Stimulated activated naive B cell treated with anti-CD40 and anti-IgM and Interleukin-4, amounts not matched to agents 10 μg/mL and 1 μg/mL and 100 μg/mL, for 72 hours (primary cell): ENCODE results near the gene HEMK1.

Source experiments
- ATAC-seq, 2 donors: fragments of 150-1000 bp; cut with Tn5 transposase; replicated peaks; 2 replicates each; pipeline ENCODE4 v1.10.0; 2021; ENCODE audit warnings: moderate library complexity in 1 of 2
- DNase-seq: peaks from one replicate; pipeline ENCODE4 v3.0.0; 2021
- H3K27ac Mint-ChIP-seq: one replicate; pipeline ENCODE4 v1.8.0; 2022; ENCODE audit warnings: mild to moderate bottlenecking, mixed read lengths
- H3K27me3 Mint-ChIP-seq, 2 donors: one replicate each; pipeline ENCODE4 v1.8.0; 2022; ENCODE audit warnings: mixed read lengths in 2 of 2
- H3K36me3 Mint-ChIP-seq, 2 donors: one replicate each; pipeline ENCODE4 v1.8.0; 2022; ENCODE audit warnings: mixed read lengths in 2 of 2, mild to moderate bottlenecking in 1 of 2
- H3K4me1 Mint-ChIP-seq, 2 donors: one replicate each; pipeline ENCODE4 v1.8.0; 2022; ENCODE audit warnings: mixed read lengths in 2 of 2, mild to moderate bottlenecking in 1 of 2
- H3K4me3 Mint-ChIP-seq, 2 donors: one replicate each; pipeline ENCODE4 v1.8.0; 2022; ENCODE audit warnings: mild to moderate bottlenecking in 2 of 2, mixed read lengths in 2 of 2, moderate library complexity in 1 of 2
- H3K9me3 Mint-ChIP-seq, 2 donors: one replicate each; pipeline ENCODE4 v1.8.0; 2022; ENCODE audit warnings: mixed read lengths in 2 of 2, mild to moderate bottlenecking in 1 of 2

The HEMK1 gene

GRCh38 chr3:50591196-50591741, 21.9 kb downstream of the HEMK1 start:
- Mint-ChIP-seq H3K27me3 (no peaks in the 10 kb centered on the region), H3K4me1 (peaks cover 45 to 82% of the 10 kb centered on the region in 2 donors), H3K27ac (peak overlapping the region; percentile 98), H3K36me3 (peaks cover 18 to 21% of the 10 kb centered on the region in 2 donors), H3K4me3 (peak overlapping the region; percentile 63 to 65), H3K9me3 (no peaks in the 10 kb centered on the region)
- DNase-seq (no peak), ATAC-seq (peak; percentile 4 to 12)

GRCh38 chr3:50592568-50592967, 23.2 kb downstream of the HEMK1 start:
- H3K36me3 Mint-ChIP-seq = peaks cover 13 to 18% of the 10 kb centered on the region in 2 donors
- no peak for ATAC-seq
- H3K9me3 Mint-ChIP-seq = no peaks in the 10 kb centered on the region
- DNase-seq = no peak
- peak overlapping the region; percentile 98 for H3K27ac Mint-ChIP-seq
- no peaks in the 10 kb centered on the region for H3K27me3 Mint-ChIP-seq
- peak overlapping the region; percentile 7 to 70 for H3K4me3 Mint-ChIP-seq
- peaks cover 38 to 70% of the 10 kb centered on the region in 2 donors for H3K4me1 Mint-ChIP-seq

GRCh38 chr3:50594253-50594785, 25.0 kb downstream of the HEMK1 start:
- DNase-seq (no peak), ATAC-seq (no peak)
- H3K4me1 Mint-ChIP-seq = peaks cover 30 to 67% of the 10 kb centered on the region in 2 donors
- H3K36me3 Mint-ChIP-seq = peaks cover 21 to 25% of the 10 kb centered on the region in 2 donors
- H3K4me3 Mint-ChIP-seq = no peak overlapping the region
- peak overlapping the region; percentile 22 for H3K27ac Mint-ChIP-seq
- H3K9me3 Mint-ChIP-seq = no peaks in the 10 kb centered on the region
- H3K27me3 Mint-ChIP-seq = no peaks in the 10 kb centered on the region

- peaks cover 42 to 52% of the 10 kb centered on the region in 2 donors for H3K36me3 Mint-ChIP-seq
- no peak for ATAC-seq
- no peaks in the 10 kb centered on the region for H3K27me3 Mint-ChIP-seq
- DNase-seq = no peak
- peaks cover 56 to 68% of the 10 kb centered on the region in 2 donors for H3K4me1 Mint-ChIP-seq
- H3K4me3 Mint-ChIP-seq = peak overlapping the region in 1 of 2 donors; percentile 61
- no peaks in the 10 kb centered on the region for H3K9me3 Mint-ChIP-seq
- peak overlapping the region; percentile 100 for H3K27ac Mint-ChIP-seq
Measured at GRCh38 chr3:50599115-50599715, 29.9 kb downstream of the HEMK1 start.

- DNase-seq (no peak), ATAC-seq (no peak)
- Mint-ChIP-seq H3K4me3 (peak overlapping the region; percentile 53 to 61), H3K27ac (peak overlapping the region; percentile 100), H3K9me3 (no peaks in the 10 kb centered on the region), H3K36me3 (peaks cover 45 to 56% of the 10 kb centered on the region in 2 donors), H3K4me1 (peaks cover 60 to 70% of the 10 kb centered on the region in 2 donors), H3K27me3 (no peaks in the 10 kb centered on the region)
Measured at GRCh38 chr3:50599716-50600118, 30.4 kb downstream of the HEMK1 start.

GRCh38 chr3:50600141-50600753, 30.9 kb downstream of the HEMK1 start:
- H3K27me3 Mint-ChIP-seq = no peaks in the 10 kb centered on the region
- no peaks in the 10 kb centered on the region for H3K9me3 Mint-ChIP-seq
- DNase-seq (no peak), ATAC-seq (no peak)
- H3K36me3 Mint-ChIP-seq = peaks cover 46 to 56% of the 10 kb centered on the region in 2 donors
- H3K4me1 Mint-ChIP-seq = peaks cover 65 to 72% of the 10 kb centered on the region in 2 donors
- peak overlapping the region; percentile 100 for H3K27ac Mint-ChIP-seq
- peak overlapping the region; percentile 53 to 61 for H3K4me3 Mint-ChIP-seq

- H3K4me1 Mint-ChIP-seq = peaks cover 73 to 79% of the 10 kb centered on the region in 2 donors
Measured at GRCh38 chr3:50600841-50601591, 31.7 kb downstream of the HEMK1 start.

GRCh38 chr3:50602595-50603191, 33.4 kb downstream of the HEMK1 start:
- Mint-ChIP-seq H3K4me1 (peaks cover 82 to 96% of the 10 kb centered on the region in 2 donors), H3K27ac (peak overlapping the region; percentile 100), H3K27me3 (no peaks in the 10 kb centered on the region), H3K9me3 (no peaks in the 10 kb centered on the region), H3K4me3 (peak overlapping the region; percentile 61 to 71), H3K36me3 (peaks cover 62 to 79% of the 10 kb centered on the region in 2 donors)
- ATAC-seq (no peak), DNase-seq (no peak)

More at GRCh38 chr3:50600841-50601591, 31.7 kb downstream of the HEMK1 start:
- H3K27ac Mint-ChIP-seq = peak overlapping the region; percentile 100
- H3K4me3 Mint-ChIP-seq = peak overlapping the region; percentile 53 to 61
- H3K36me3 Mint-ChIP-seq = peaks cover 53 to 64% of the 10 kb centered on the region in 2 donors
- ATAC-seq (peak; percentile 73 to 75), DNase-seq (peak; percentile 93)
- no peaks in the 10 kb centered on the region for H3K9me3 Mint-ChIP-seq
- H3K27me3 Mint-ChIP-seq = no peaks in the 10 kb centered on the region

GRCh38 chr3:50603261-50604109, 34.2 kb downstream of the HEMK1 start:
- Mint-ChIP-seq H3K27ac (peak overlapping the region; percentile 100), H3K4me1 (peaks cover 86 to 100% of the 10 kb centered on the region in 2 donors), H3K9me3 (no peaks in the 10 kb centered on the region), H3K4me3 (peak overlapping the region; percentile 33 to 51), H3K36me3 (peaks cover 67 to 84% of the 10 kb centered on the region in 2 donors), H3K27me3 (no peaks in the 10 kb centered on the region)
- no peak for DNase-seq
- no peak for ATAC-seq

GRCh38 chr3:50604110-50604621, 34.8 kb downstream of the HEMK1 start:
- H3K36me3 Mint-ChIP-seq = peaks cover 67 to 85% of the 10 kb centered on the region in 2 donors
- peak overlapping the region; percentile 100 for H3K27ac Mint-ChIP-seq
- H3K4me1 Mint-ChIP-seq = peaks cover 89 to 100% of the 10 kb centered on the region in 2 donors
- no peaks in the 10 kb centered on the region for H3K27me3 Mint-ChIP-seq
- no peaks in the 10 kb centered on the region for H3K9me3 Mint-ChIP-seq
- H3K4me3 Mint-ChIP-seq = peak overlapping the region; percentile 33 to 51
- DNase-seq (no peak), ATAC-seq (no peak)

GRCh38 chr3:50604628-50605588, 35.6 kb downstream of the HEMK1 start:
- Mint-ChIP-seq H3K4me3 (peak overlapping the region; percentile 91 to 92), H3K27ac (peak overlapping the region; percentile 100), H3K4me1 (peaks cover 86 to 99% of the 10 kb centered on the region in 2 donors), H3K9me3 (no peaks in the 10 kb centered on the region), H3K36me3 (peaks cover 68 to 85% of the 10 kb centered on the region in 2 donors), H3K27me3 (no peaks in the 10 kb centered on the region)
- DNase-seq (peak; percentile 76), ATAC-seq (peak; percentile 53 to 55)

GRCh38 chr3:50605901-50606326, 36.6 kb downstream of the HEMK1 start:
- DNase-seq (no peak), ATAC-seq (no peak)
- H3K9me3 Mint-ChIP-seq = no peaks in the 10 kb centered on the region

More at GRCh38 chr3:50605901-50606326, 36.6 kb downstream of the HEMK1 start:
- H3K4me1 Mint-ChIP-seq = peaks cover 77 to 94% of the 10 kb centered on the region in 2 donors
- peak overlapping the region; percentile 100 for H3K27ac Mint-ChIP-seq
- H3K36me3 Mint-ChIP-seq = peaks cover 75 to 90% of the 10 kb centered on the region in 2 donors
- peak overlapping the region; percentile 91 to 92 for H3K4me3 Mint-ChIP-seq
- no peaks in the 10 kb centered on the region for H3K27me3 Mint-ChIP-seq
